Uterus (tissue), 2 donors: ENCODE measurements around the gene PIP5K1C.

Source experiments
- CTCF ChIP-seq, 4 experiments: fragments of 200-600 bp in 2 of 4; fragments of 450-650 bp in 2 of 4; sonication (generic) in 2 of 4; IDR thresholded peaks; one replicate each; pipeline ENCODE4 v1.5.1; 2016 to 2019; ENCODE audit warnings: antibody characterized with exemption in 4 of 4, mild to moderate bottlenecking in 2 of 4, moderate library complexity in 1 of 4
- POLR2A ChIP-seq, 2 donors: fragments of 450-650 bp; IDR thresholded peaks; one replicate each; pipeline ENCODE4 v1.6.1; 2016; ENCODE audit warnings: antibody characterized with exemption in 2 of 2, mild to moderate bottlenecking in 1 of 2, moderate library complexity in 1 of 2

- TF ChIP-seq CTCF (IDR thresholded peaks at IDR 0.05) (no peak), POLR2A (IDR thresholded peaks at IDR 0.05) (no peak)
Measured at GRCh38 chr19:3723883-3724282, 23.6 kb upstream of the PIP5K1C start.
